ENCODE results near the gene N4BP2L2. TPM values are rescaled to one million over a fixed set of nuclear protein-coding genes. Genes with fewer than 3 reads are reported as not detected.

N4BP2L2 gene
- total and polyA plus RNA-seq, 2 donors (not counting 3 experiments of a cell fraction or from before 2014, with no cell fraction given): 21.7 to 101 TPM

GRCh38 chr13:32447894-32448623, 90.5 kb downstream of the N4BP2L2 start:
- dilution Hi-C loops (cut with MboI; ENCODE audit: extremely low pct_ligation_motif_present, low sequenced_read_pairs): no loop called here
- FAIRE-seq: no peak

GRCh38 chr13:32446773-32447465, 91.7 kb downstream of the N4BP2L2 start:
- dilution Hi-C loops (cut with MboI; ENCODE audit: extremely low pct_ligation_motif_present, low sequenced_read_pairs): no loop called here
- no peak for DNase-seq (ENCODE audit: low read depth, low spot score)

More at GRCh38 chr13:32447894-32448623, 90.5 kb downstream of the N4BP2L2 start:
- no peak for TF ChIP-seq POLR2AphosphoS5 (IDR thresholded peaks at IDR 0.05; ENCODE audit: insufficient read depth, low read depth, low read length)
- H3K9ac ChIP-seq (replicated peaks; ENCODE audit: extremely low read depth, insufficient read depth, low read length): no peak overlapping the region
- no peaks in the 10 kb centered on the region for H3K79me2 ChIP-seq (ENCODE audit: control insufficient read depth, insufficient read depth, low read length)
- H3K4me3 ChIP-seq (replicated peaks in 1 of 3; ENCODE audit: insufficient read depth in 1 of 3, low read depth in 1 of 3, low read length in 3 of 3): no peak overlapping the region
- no peaks in the 10 kb centered on the region for H3K36me3 ChIP-seq (ENCODE audit: control insufficient read depth in 2 of 2, extremely low read depth in 1 of 2, insufficient read depth in 2 of 2, low read length in 2 of 2)
- intact Hi-C loops (cut with micrococcal nuclease): loop anchor here (10.0 kb wide), 1 partner anchor 533 kb away; no protein-coding TSS in a partner anchor
- CTCF ChIA-PET: interaction anchor here (1.2 to 1.3 kb wide), 3 partner anchors 133 to 538 kb away, joined by 4 to 5 read pairs (median 4); no protein-coding TSS in a partner anchor
- DNase-seq (ENCODE audit: low read depth, low spot score): no peak
- no peaks in the 10 kb centered on the region for H4K20me1 ChIP-seq (replicated peaks; ENCODE audit: control insufficient read depth, extremely low read depth, insufficient read depth, low read length)
- H3K9me1 ChIP-seq (replicated peaks; ENCODE audit: control insufficient read depth, extremely low read depth, insufficient read depth, low read length): no peaks in the 10 kb centered on the region
- H3K9me3 ChIP-seq (replicated peaks; ENCODE audit: control insufficient read depth, insufficient read depth, low read length): no peaks in the 10 kb centered on the region
- POLR2A ChIA-PET: no interaction called here
- H2AFZ ChIP-seq (ENCODE audit: low read depth, low read length): no peak overlapping the region
- H3K4me1 ChIP-seq (ENCODE audit: control insufficient read depth, extremely low read depth, insufficient read depth, low read length): no peaks in the 10 kb centered on the region
- H3K27me3 ChIP-seq (ENCODE audit: control insufficient read depth in 2 of 2, insufficient read depth in 2 of 2, low read length in 2 of 2): no peaks in the 10 kb centered on the region
- BruUV-seq (replicated peaks): no TSS peak
- no peak overlapping the region for H3K4me2 ChIP-seq (ENCODE audit: insufficient read depth, low read length)
- H3K27ac ChIP-seq (ENCODE audit: insufficient read depth, low read depth, low read length): no peak overlapping the region

More at GRCh38 chr13:32446773-32447465, 91.7 kb downstream of the N4BP2L2 start:
- H2AFZ ChIP-seq (ENCODE audit: low read depth, low read length): no peak overlapping the region
- BruUV-seq (replicated peaks): no TSS peak
- no peak for TF ChIP-seq GATA2 (IDR thresholded peaks at IDR 0.05; ENCODE audit: insufficient read depth, insufficient read length, low read depth, low read length)
- TF ChIP-seq EZH2 (IDR thresholded peaks at IDR 0.05; ENCODE audit: borderline replicate concordance, low read depth, low read length, severe bottlenecking): no peak
- no peak for TF ChIP-seq POLR2A (IDR thresholded peaks at IDR 0.05; ENCODE audit: low read depth, low read length)
- no peak for TF ChIP-seq POLR2AphosphoS5 (IDR thresholded peaks at IDR 0.05; ENCODE audit: insufficient read depth, low read depth, low read length)
- TF ChIP-seq FOS (IDR thresholded peaks at IDR 0.05; ENCODE audit: borderline replicate concordance, insufficient read depth, low read length): no peak
- no peak overlapping the region for H3K4me2 ChIP-seq (ENCODE audit: insufficient read depth, low read length)
- H3K9ac ChIP-seq (replicated peaks; ENCODE audit: extremely low read depth, insufficient read depth, low read length): no peak overlapping the region
- H3K4me1 ChIP-seq (ENCODE audit: control insufficient read depth, extremely low read depth, insufficient read depth, low read length): no peaks in the 10 kb centered on the region
- H3K27me3 ChIP-seq (ENCODE audit: control insufficient read depth in 2 of 2, insufficient read depth in 2 of 2, low read length in 2 of 2): no peaks in the 10 kb centered on the region
- no peaks in the 10 kb centered on the region for H3K79me2 ChIP-seq (ENCODE audit: control insufficient read depth, insufficient read depth, low read length)
- intact Hi-C loops (cut with micrococcal nuclease): loop anchor here (10.0 kb wide), 1 partner anchor 532 kb away; no protein-coding TSS in a partner anchor
- CTCF ChIA-PET: no interaction called here
- no peaks in the 10 kb centered on the region for H3K9me3 ChIP-seq (replicated peaks; ENCODE audit: control insufficient read depth, insufficient read depth, low read length)
- no peaks in the 10 kb centered on the region for H3K9me1 ChIP-seq (replicated peaks; ENCODE audit: control insufficient read depth, extremely low read depth, insufficient read depth, low read length)
- no peaks in the 10 kb centered on the region for H4K20me1 ChIP-seq (replicated peaks; ENCODE audit: control insufficient read depth, extremely low read depth, insufficient read depth, low read length)
- H3K27ac ChIP-seq (ENCODE audit: insufficient read depth, low read depth, low read length): no peak overlapping the region
- H3K36me3 ChIP-seq (ENCODE audit: control insufficient read depth in 2 of 2, extremely low read depth in 1 of 2, insufficient read depth in 2 of 2, low read length in 2 of 2): no peaks in the 10 kb centered on the region
- POLR2A ChIA-PET: no interaction called here
- no peak for FAIRE-seq
- H3K4me3 ChIP-seq (replicated peaks in 1 of 3; ENCODE audit: insufficient read depth in 1 of 3, low read depth in 1 of 3, low read length in 3 of 3): no peak overlapping the region
